B cell (primary cell): ENCODE measurements around the gene ESRRA. TPM values are rescaled to one million over a fixed set of nuclear protein-coding genes. Genes with fewer than 3 reads are reported as not detected.

Experiments
- ATAC-seq: fragments of 200-7000 bp; cut with Tn5 transposase; one replicate; pipeline ENCODE4 v1.10.0; 2021; ENCODE audit warnings: low read depth, mild to moderate bottlenecking, moderate number of reproducible peaks, moderate library complexity
- CTCF ChIA-PET: fragments of 350-600 bp; sonication (Branson Sonifier 250); formaldehyde crosslinking; loops from one replicate; lab custom pipeline; 2021; ENCODE audit warnings: antibody characterized with exemption, inconsistent platforms; lab: Charles Lee
- POLR2A ChIA-PET: fragments of 350-600 bp; sonication (Branson Sonifier 250); formaldehyde crosslinking; loops from one replicate; lab custom pipeline; 2021; ENCODE audit warnings: antibody characterized with exemption; lab: Charles Lee
- DNase-seq: peaks from one replicate; pipeline ENCODE4 v3.0.0; 2013
- H2AFZ ChIP-seq: 2 replicates; pipeline ENCODE4 v1.6.1; 2012; ENCODE audit warnings: mild to moderate bottlenecking, low read depth, low read length; ENCODE audit not compliant: insufficient read depth, poor library complexity, severe bottlenecking
- H3K27ac ChIP-seq, 2 donors: 1 replicate in 1 of 2; 2 replicates in 1 of 2; pipeline ENCODE4 v1.5.1; 2012 to 2013; ENCODE audit warnings: low read length in 2 of 2, mild to moderate bottlenecking in 2 of 2, moderate library complexity in 1 of 2
- H3K27me3 ChIP-seq, 4 experiments: fragments of 200-600 bp in 1 of 4; sonication (generic) in 1 of 4; replicated peaks in 1 of 4; 1 replicate in 2 of 4; 2 replicates in 2 of 4; pipeline versions ENCODE4 v1.6.1 to v1.7.0; 2013 to 2016; ENCODE audit warnings: low read length in 3 of 4, mild to moderate bottlenecking in 2 of 4, mixed read lengths in 1 of 4, moderate library complexity in 1 of 4; ENCODE audit not compliant: insufficient read depth in 4 of 4, control insufficient read depth in 3 of 4; ENCODE audit errors: control extremely low read depth in 1 of 4
- H3K36me3 ChIP-seq, 2 experiments: replicated peaks in 1 of 2; 1 replicate in 1 of 2; 2 replicates in 1 of 2; pipeline versions ENCODE4 v1.6.1 to v1.7.1; 2013; ENCODE audit warnings: low read length in 1 of 2; ENCODE audit not compliant: insufficient read depth in 2 of 2, control insufficient read depth in 1 of 2; ENCODE audit errors: control extremely low read depth in 1 of 2, extremely low read depth in 1 of 2
- H3K4me1 ChIP-seq, 2 donors: fragments of 200-600 bp in 1 of 2; sonication (generic) in 1 of 2; 1 replicate in 1 of 2; 2 replicates in 1 of 2; pipeline versions ENCODE4 v1.5.1 to v1.6.1; 2013 to 2017; ENCODE audit warnings: low read length in 2 of 2; ENCODE audit not compliant: control insufficient read depth in 2 of 2, insufficient read depth in 2 of 2
- H3K4me2 ChIP-seq: replicated peaks from 2 replicates; pipeline ENCODE3; 2012; ENCODE audit warnings: mild to moderate bottlenecking, low read depth, low read length; ENCODE audit not compliant: poor library complexity, severe bottlenecking
- H3K4me3 ChIP-seq, 5 experiments: fragments of 200-600 bp in 1 of 5; sonication (generic) in 1 of 5; 1 replicate in 3 of 5; 2 replicates in 2 of 5; pipeline versions ENCODE4 v1.5.1 to v1.7.0; 2011 to 2016; ENCODE audit warnings: low read length in 4 of 5, mild to moderate bottlenecking in 4 of 5, low read depth in 2 of 5, control low read depth in 1 of 5, moderate library complexity in 1 of 5; ENCODE audit not compliant: insufficient read depth in 1 of 5; ENCODE audit errors: control extremely low read depth in 1 of 5, extremely low read depth in 1 of 5
- H3K79me2 ChIP-seq: fragments of 200-600 bp; sonication (generic); one replicate; pipeline ENCODE4 v1.6.0; 2016; ENCODE audit warnings: low read length; ENCODE audit not compliant: control insufficient read depth, insufficient read depth
- H3K9ac ChIP-seq: fragments of 200-600 bp; sonication (generic); 2 replicates; pipeline ENCODE4 v1.6.1; 2017; ENCODE audit warnings: mild to moderate bottlenecking, low read length, moderate library complexity
- H3K9me3 ChIP-seq, 3 donors: one replicate each; pipeline versions ENCODE4 v1.6.1 to v1.7.1; 2013; ENCODE audit warnings: low read length in 2 of 3; ENCODE audit not compliant: control insufficient read depth in 2 of 3, insufficient read depth in 1 of 3; ENCODE audit errors: control extremely low read depth in 1 of 3
- H4K20me1 ChIP-seq: 2 replicates; pipeline ENCODE4 v1.6.0; 2012; ENCODE audit warnings: mild to moderate bottlenecking, low read length; ENCODE audit not compliant: insufficient read depth, control insufficient read depth, poor library complexity, severe bottlenecking
- H3K27ac Mint-ChIP-seq: one replicate; pipeline ENCODE4 v1.8.0; 2021; ENCODE audit warnings: mixed read lengths
- H3K27me3 Mint-ChIP-seq: one replicate; pipeline ENCODE4 v1.8.0; 2021; ENCODE audit warnings: mixed read lengths
- H3K4me1 Mint-ChIP-seq: one replicate; pipeline ENCODE4 v1.8.0; 2021; ENCODE audit warnings: mixed read lengths
- H3K4me3 Mint-ChIP-seq: one replicate; pipeline ENCODE4 v1.8.0; 2021; ENCODE audit warnings: mixed read lengths
- H3K9me3 Mint-ChIP-seq: one replicate; pipeline ENCODE4 v1.8.0; 2022; ENCODE audit warnings: mixed read lengths; ENCODE audit not compliant: insufficient read depth
- EZH2 ChIP-seq: IDR thresholded peaks from 2 replicates; pipeline ENCODE4 v1.6.1; 2012; ENCODE audit warnings: borderline replicate concordance, low read depth, mild to moderate bottlenecking, moderate library complexity, low read length; ENCODE audit not compliant: insufficient read depth, poor library complexity, severe bottlenecking
- WGBS: methylation state at CpG from one replicate; pipeline ENCODE4 v1.1.5; 2013; ENCODE audit warnings: missing lambda C conversion rate; ENCODE audit not compliant: insufficient coverage; 5-methylcytosine and 5-hydroxymethylcytosine counted together
- intact Hi-C: fragments of 100-400 bp; cut with micrococcal nuclease; formaldehyde crosslinking; loops from one replicate; pipeline ENCODE4 v1.10.0; 2022
- polyA plus RNA-seq: library from polyadenylated mRNA; depleted of rRNA; stranded (reverse); fragments of >200 nt; gene quantifications from 2 replicates; pipeline ENCODE4 v1.2.3, GENCODE V29; 2012
- small RNA-seq: library from RNA; depleted of rRNA; stranded (forward); fragments of <200 nt; gene quantifications from one replicate; pipeline ENCODE3, GENCODE V24; 2012; ENCODE audit warnings: low replicate concordance, low read depth; ENCODE audit not compliant: insufficient read length
- total RNA-seq, 2 donors: library from RNA; stranded (reverse); fragments of 120-200 nt in 1 of 2; gene quantifications; 1 replicate in 1 of 2; 2 replicates in 1 of 2; pipeline versions ENCODE4 v1.2.3 to v1.2.4, GENCODE V29; 2013 to 2022
- TF ChIP-seq, protein P1 (sequence below): fragments of 200-600 bp; IDR thresholded peaks from one replicate; pipeline ENCODE4 v1.8.0; 2022; ENCODE audit warnings: antibody characterized with exemption, mild to moderate bottlenecking

ESRRA gene
- total and polyA plus RNA-seq, 2 donors (not counting 1 experiment from before 2014, with no cell fraction given): 16.3 to 39.6 TPM

DNA sequence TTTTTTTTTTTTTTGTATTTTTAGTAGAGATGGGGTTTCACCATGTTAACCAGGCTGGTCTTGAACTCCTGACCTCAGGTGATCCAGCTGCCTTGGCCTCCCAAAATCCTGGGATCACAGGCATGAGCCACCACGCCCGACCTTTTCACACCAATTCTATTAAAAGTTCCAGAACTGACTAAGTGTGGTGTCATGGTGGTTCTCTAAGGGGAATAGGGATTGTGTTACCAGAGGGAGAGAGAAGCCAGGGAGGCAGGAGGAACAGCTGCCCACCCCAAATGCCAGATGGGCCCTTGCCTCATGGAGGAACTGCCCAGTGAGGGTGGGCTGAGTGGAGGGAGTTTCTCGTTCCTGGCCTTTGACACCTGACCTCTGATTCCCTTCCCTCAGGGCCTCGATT lies 59.6 kb downstream of the ESRRA start:
- Histone ChIP-seq H3K36me3 (peaks cover 0 to 37% of the 10 kb centered on the region in 2 experiments), H3K4me1 (peaks cover 13 to 24% of the 10 kb centered on the region in 2 donors), H2AFZ (no peak overlapping the region), H3K9me3 (no peaks in the 10 kb centered on the region), H3K9ac (no peak overlapping the region), H3K4me2 (no peak overlapping the region), H3K27ac (no peak overlapping the region), H3K4me3 (no peak overlapping the region), H3K27me3 (no peaks in the 10 kb centered on the region), H3K79me2 (no peaks in the 10 kb centered on the region), H4K20me1 (peaks cover 7% of the 10 kb centered on the region)
- DNase-seq (no peak), ATAC-seq (no peak)
- POLR2A ChIA-PET: interaction anchor here (0.6 to 1.0 kb wide), 3 partner anchors 10 to 369 kb away, joined by 3 to 4 read pairs (median 4); no protein-coding TSS in a partner anchor
- no peak for TF ChIP-seq EZH2
- TF ChIP-seq, protein P1, sequence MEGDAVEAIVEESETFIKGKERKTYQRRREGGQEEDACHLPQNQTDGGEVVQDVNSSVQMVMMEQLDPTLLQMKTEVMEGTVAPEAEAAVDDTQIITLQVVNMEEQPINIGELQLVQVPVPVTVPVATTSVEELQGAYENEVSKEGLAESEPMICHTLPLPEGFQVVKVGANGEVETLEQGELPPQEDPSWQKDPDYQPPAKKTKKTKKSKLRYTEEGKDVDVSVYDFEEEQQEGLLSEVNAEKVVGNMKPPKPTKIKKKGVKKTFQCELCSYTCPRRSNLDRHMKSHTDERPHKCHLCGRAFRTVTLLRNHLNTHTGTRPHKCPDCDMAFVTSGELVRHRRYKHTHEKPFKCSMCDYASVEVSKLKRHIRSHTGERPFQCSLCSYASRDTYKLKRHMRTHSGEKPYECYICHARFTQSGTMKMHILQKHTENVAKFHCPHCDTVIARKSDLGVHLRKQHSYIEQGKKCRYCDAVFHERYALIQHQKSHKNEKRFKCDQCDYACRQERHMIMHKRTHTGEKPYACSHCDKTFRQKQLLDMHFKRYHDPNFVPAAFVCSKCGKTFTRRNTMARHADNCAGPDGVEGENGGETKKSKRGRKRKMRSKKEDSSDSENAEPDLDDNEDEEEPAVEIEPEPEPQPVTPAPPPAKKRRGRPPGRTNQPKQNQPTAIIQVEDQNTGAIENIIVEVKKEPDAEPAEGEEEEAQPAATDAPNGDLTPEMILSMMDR: no peak
- intact Hi-C loops: no loop called here
- no peak overlapping the region for H3K4me3 Mint-ChIP-seq
- no peaks in the 10 kb centered on the region for H3K9me3 Mint-ChIP-seq
- no peak overlapping the region for H3K27ac Mint-ChIP-seq
- 88% methylated on average over 1 of the region's 4 CpGs for WGBS
- peaks cover 22% of the 10 kb centered on the region for H3K4me1 Mint-ChIP-seq
- no peaks in the 10 kb centered on the region for H3K27me3 Mint-ChIP-seq
- CTCF ChIA-PET: interaction anchor here (1.0 to 1.1 kb wide), 2 partner anchors 21 to 84 kb away, joined by 3 read pairs; no protein-coding TSS in a partner anchor

Small RNA genes within 50 kb of the gene (small RNA-seq; reads per million reads assigned to genes)
- gene MIR7155 (not detected), gene RF00019 (not detected)

Other genes starting within 250 kb of the ESRRA start
- gene MACROD1, start 139.4 kb upstream of the ESRRA start, total RNA-seq: 6.8 and 8.6 TPM in 2 replicates
- gene MACROD1, start 139.4 kb upstream of the ESRRA start, polyA plus RNA-seq: 2.7 and 3.6 TPM in 2 replicates
- 78.7 and 87.8 TPM in 2 replicates for gene STIP1, start 119.4 kb upstream of the ESRRA start, total RNA-seq
- 42.1 and 49.8 TPM in 2 replicates for gene STIP1, start 119.4 kb upstream of the ESRRA start, polyA plus RNA-seq
- gene FERMT3, start 98.8 kb upstream of the ESRRA start, total RNA-seq: 96.2 and 106 TPM in 2 replicates
- gene FERMT3, start 98.8 kb upstream of the ESRRA start, polyA plus RNA-seq: 152 and 170 TPM in 2 replicates
- 59.6 and 62.0 TPM in 2 replicates for gene TRPT1, start 79.3 kb upstream of the ESRRA start, total RNA-seq
- 112 and 145 TPM in 2 replicates for gene TRPT1, start 79.3 kb upstream of the ESRRA start, polyA plus RNA-seq
- 97.2 and 104 TPM in 2 replicates for gene NUDT22, start 79.2 kb upstream of the ESRRA start, total RNA-seq
- 109 and 139 TPM in 2 replicates for gene NUDT22, start 79.2 kb upstream of the ESRRA start, polyA plus RNA-seq
- 65.9 and 74.4 TPM in 2 replicates for gene DNAJC4, start 75.0 kb upstream of the ESRRA start, total RNA-seq
- gene DNAJC4, start 75.0 kb upstream of the ESRRA start, polyA plus RNA-seq: 93.1 and 105 TPM in 2 replicates
- gene VEGFB, start 70.9 kb upstream of the ESRRA start, total RNA-seq: 152 and 153 TPM in 2 replicates
- gene VEGFB, start 70.9 kb upstream of the ESRRA start, polyA plus RNA-seq: 56.4 and 64.6 TPM in 2 replicates
- 23.7 and 25.7 TPM in 2 replicates for gene FKBP2, start 64.4 kb upstream of the ESRRA start, total RNA-seq
- 38.2 and 56.5 TPM in 2 replicates for gene FKBP2, start 64.4 kb upstream of the ESRRA start, polyA plus RNA-seq
- gene PPP1R14B, start 58.6 kb upstream of the ESRRA start, total RNA-seq: 39.2 and 41.2 TPM in 2 replicates
- 35.9 and 51.0 TPM in 2 replicates for gene PPP1R14B, start 58.6 kb upstream of the ESRRA start, polyA plus RNA-seq
- gene PLCB3, start 54.0 kb upstream of the ESRRA start, total RNA-seq: 7.6 and 8.1 TPM in 2 replicates
- 2.7 and 3.0 TPM in 2 replicates for gene PLCB3, start 54.0 kb upstream of the ESRRA start, polyA plus RNA-seq
- 24.0 and 25.0 TPM in 2 replicates for gene BAD, start 20.9 kb upstream of the ESRRA start, total RNA-seq
- gene BAD, start 20.9 kb upstream of the ESRRA start, polyA plus RNA-seq: 22.7 and 39.1 TPM in 2 replicates
- 62.5 and 66.1 TPM in 2 replicates for gene GPR137, start 19.7 kb upstream of the ESRRA start, total RNA-seq
- gene GPR137, start 19.7 kb upstream of the ESRRA start, polyA plus RNA-seq: 49.9 and 58.8 TPM in 2 replicates
- gene KCNK4, start 14.2 kb upstream of the ESRRA start, total RNA-seq: 0.32 and 0.39 TPM in 2 replicates
- gene KCNK4, start 14.2 kb upstream of the ESRRA start, polyA plus RNA-seq: 0.09 TPM in 1 of 2 replicates, not detected in the other
- gene CATSPERZ, start 5.2 kb upstream of the ESRRA start, total RNA-seq: not detected in 2 replicates
- 0.39 TPM in 1 of 2 replicates, not detected in the other for gene CATSPERZ, start 5.2 kb upstream of the ESRRA start, polyA plus RNA-seq
- gene TRMT112, start 12.0 kb downstream of the ESRRA start, total RNA-seq: 133 and 143 TPM in 2 replicates
- gene TRMT112, start 12.0 kb downstream of the ESRRA start, polyA plus RNA-seq: 203 and 231 TPM in 2 replicates
- 50.4 and 56.3 TPM in 2 replicates for gene PRDX5, start 12.6 kb downstream of the ESRRA start, total RNA-seq
- gene PRDX5, start 12.6 kb downstream of the ESRRA start, polyA plus RNA-seq: 95.5 and 96.9 TPM in 2 replicates
- gene CCDC88B, start 34.7 kb downstream of the ESRRA start, total RNA-seq: 172 and 180 TPM in 2 replicates
- gene CCDC88B, start 34.7 kb downstream of the ESRRA start, polyA plus RNA-seq: 208 and 230 TPM in 2 replicates
- gene RPS6KA4, start 53.6 kb downstream of the ESRRA start, total RNA-seq: 22.6 and 24.2 TPM in 2 replicates
- 30.4 and 32.5 TPM in 2 replicates for gene RPS6KA4, start 53.6 kb downstream of the ESRRA start, polyA plus RNA-seq